Neural crest cell (in vitro differentiated cells): Measurements from ENCODE around the gene PPT2. TPM values are rescaled to one million over a fixed set of nuclear protein-coding genes. Genes with fewer than 3 reads are reported as not detected.

ENCODE experiments used
- DNase-seq: peaks from one replicate; pipeline ENCODE4 v3.0.0; 2021; ENCODE audit warnings: low read depth, mixed read lengths, low spot score
- H3K27ac Mint-ChIP-seq: one replicate; pipeline ENCODE4 v1.8.0; 2021; ENCODE audit warnings: mild to moderate bottlenecking, mixed read lengths; ENCODE audit not compliant: unreplicated experiment
- H3K27me3 Mint-ChIP-seq: 2 replicates; pipeline ENCODE4 v1.8.0; 2021; ENCODE audit warnings: low read depth, mild to moderate bottlenecking, mixed read lengths
- H3K36me3 Mint-ChIP-seq: 2 replicates; pipeline ENCODE4 v1.8.0; 2021; ENCODE audit warnings: low read depth, mild to moderate bottlenecking, mixed read lengths
- H3K4me1 Mint-ChIP-seq: 2 replicates; pipeline ENCODE4 v1.8.0; 2021; ENCODE audit warnings: mixed read lengths
- H3K4me3 Mint-ChIP-seq: one replicate; pipeline ENCODE4 v1.8.0; 2021; ENCODE audit warnings: mild to moderate bottlenecking, mixed read lengths
- H3K9me3 Mint-ChIP-seq: 2 replicates; pipeline ENCODE4 v1.8.0; 2021; ENCODE audit warnings: mixed read lengths
- total RNA-seq: library from RNA; stranded (reverse); gene quantifications from 2 replicates; pipeline ENCODE4 v1.2.1, GENCODE V29; 2021
- TF ChIP-seq, protein P1 (sequence below): fragments of 200-600 bp; sonication (generic); conservative IDR thresholded peaks from 2 replicates; pipeline ENCODE4 v1.5.0; 2021; ENCODE audit warnings: antibody characterized with exemption, mild to moderate bottlenecking

Gene PPT2
- total RNA-seq, 1 donor from 2014 or later: 60.9 TPM

DNA sequence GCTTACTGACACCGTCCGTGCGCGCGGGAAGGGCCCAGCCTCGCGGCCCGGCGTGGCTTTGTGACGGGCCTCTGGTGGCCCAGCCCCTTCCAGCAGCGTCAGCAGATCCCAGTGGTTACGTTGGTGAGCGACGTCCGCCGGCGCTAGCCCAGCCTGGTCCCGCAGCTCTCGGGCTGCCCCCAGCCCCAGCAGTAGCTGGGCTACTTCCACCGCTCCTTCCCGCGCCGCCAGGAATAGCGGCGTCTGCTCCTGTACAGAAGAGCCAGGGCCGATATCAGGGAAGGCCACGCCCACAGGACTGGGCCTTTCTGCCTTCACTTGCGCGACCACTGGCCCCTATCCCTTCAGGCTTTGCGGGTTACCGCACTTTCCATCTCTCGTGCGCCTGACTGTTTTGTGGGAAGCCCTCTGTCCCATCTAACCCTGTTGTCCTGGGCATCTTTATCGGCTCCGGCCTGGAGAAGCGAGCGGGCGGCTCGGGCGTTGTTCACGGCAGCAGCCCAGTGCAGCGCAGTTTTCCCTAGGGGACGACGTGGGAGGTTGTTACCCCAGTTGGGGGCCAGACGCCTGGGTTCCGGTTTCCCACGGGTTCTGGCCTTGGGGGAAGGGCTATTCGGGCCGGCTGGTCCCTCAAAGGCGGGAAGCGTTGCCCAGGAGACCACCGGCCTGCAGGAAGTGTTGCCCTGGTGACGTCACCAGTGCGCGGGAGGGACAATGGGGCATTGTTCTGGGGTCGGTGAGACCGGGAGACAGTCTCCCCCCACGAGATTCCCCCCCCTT, 42.2 kb downstream of the PPT2 start:
- Mint-ChIP-seq H3K4me1 (peaks cover 53% of the 10 kb centered on the region), H3K27me3 (no peaks in the 10 kb centered on the region), H3K9me3 (no peaks in the 10 kb centered on the region), H3K4me3 (peak overlapping the region; percentile 98), H3K27ac (peak overlapping the region; percentile 100), H3K36me3 (no peaks in the 10 kb centered on the region)
- TF ChIP-seq, protein P1, sequence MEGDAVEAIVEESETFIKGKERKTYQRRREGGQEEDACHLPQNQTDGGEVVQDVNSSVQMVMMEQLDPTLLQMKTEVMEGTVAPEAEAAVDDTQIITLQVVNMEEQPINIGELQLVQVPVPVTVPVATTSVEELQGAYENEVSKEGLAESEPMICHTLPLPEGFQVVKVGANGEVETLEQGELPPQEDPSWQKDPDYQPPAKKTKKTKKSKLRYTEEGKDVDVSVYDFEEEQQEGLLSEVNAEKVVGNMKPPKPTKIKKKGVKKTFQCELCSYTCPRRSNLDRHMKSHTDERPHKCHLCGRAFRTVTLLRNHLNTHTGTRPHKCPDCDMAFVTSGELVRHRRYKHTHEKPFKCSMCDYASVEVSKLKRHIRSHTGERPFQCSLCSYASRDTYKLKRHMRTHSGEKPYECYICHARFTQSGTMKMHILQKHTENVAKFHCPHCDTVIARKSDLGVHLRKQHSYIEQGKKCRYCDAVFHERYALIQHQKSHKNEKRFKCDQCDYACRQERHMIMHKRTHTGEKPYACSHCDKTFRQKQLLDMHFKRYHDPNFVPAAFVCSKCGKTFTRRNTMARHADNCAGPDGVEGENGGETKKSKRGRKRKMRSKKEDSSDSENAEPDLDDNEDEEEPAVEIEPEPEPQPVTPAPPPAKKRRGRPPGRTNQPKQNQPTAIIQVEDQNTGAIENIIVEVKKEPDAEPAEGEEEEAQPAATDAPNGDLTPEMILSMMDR: no peak
- peak; percentile 85 for DNase-seq

DNA sequence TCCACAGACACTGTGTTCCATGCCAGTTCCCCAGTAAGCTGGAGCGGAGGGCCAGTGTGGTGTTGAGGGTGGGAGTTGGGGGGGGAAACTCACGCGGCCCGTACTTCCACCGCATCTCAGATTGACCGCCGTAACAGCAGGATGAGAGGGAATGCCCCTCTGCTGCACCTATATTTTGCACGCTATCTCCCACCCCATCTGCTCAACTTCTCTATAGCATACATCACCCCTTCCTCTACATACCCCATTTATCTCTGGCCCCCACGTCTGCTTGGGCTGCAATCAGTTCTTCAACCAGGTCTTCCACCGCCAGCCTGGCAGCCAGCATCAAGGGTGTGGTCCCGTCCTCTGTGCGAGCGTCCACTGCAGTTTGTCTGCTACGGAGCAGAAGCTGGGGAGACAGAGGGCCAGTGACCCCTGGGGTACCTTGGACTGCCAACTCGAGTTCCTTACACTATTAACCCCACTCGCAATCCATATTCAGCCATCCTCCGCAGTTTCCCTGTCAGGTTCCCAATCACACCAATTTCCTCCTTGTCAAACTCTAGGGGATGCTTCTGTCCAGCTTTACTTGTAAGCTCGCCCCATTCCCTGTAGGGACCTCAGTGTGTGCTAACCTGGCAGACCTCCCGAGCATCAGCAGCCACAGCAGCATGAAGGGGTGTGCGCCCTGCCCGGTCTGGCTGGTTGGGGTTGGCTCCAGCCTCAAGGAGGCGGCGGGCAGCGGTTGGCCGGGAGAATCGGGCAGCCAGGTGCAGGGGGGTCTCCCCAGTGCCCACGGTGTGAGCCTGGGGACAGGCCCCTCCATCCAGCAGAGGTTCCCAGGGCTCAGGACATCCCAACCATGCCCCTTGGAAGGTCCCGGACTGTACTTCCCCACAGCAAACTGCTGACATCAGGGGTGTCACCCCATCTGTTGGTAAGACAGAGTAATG, 43.0 kb downstream of the PPT2 start:
- no peak for DNase-seq
- H3K27me3 Mint-ChIP-seq: no peaks in the 10 kb centered on the region

DNA sequence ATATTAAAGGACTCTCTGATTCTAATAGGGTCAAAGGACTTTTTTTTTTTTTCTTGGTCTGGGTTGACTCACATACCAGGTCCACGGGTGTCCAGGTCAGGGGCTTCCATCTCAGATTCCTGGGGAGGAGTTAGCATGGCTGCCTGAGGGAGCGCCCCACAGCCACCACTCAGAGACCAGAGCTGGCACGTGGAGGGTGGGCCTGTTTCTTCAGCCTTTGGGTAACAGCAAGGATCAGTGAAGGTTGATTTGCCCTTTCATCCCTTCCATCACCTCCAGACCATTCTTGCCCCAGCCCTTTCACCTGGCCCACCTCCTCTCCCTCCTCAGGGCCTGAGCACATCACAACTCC, 44.4 kb downstream of the PPT2 start:
- no peak for DNase-seq
- TF ChIP-seq, protein P1: no peak
- H3K4me3 Mint-ChIP-seq: no peak overlapping the region
- H3K27ac Mint-ChIP-seq: no peak overlapping the region
- H3K9me3 Mint-ChIP-seq: no peaks in the 10 kb centered on the region
- H3K27me3 Mint-ChIP-seq: no peaks in the 10 kb centered on the region
- H3K36me3 Mint-ChIP-seq: no peaks in the 10 kb centered on the region
- peaks cover 45% of the 10 kb centered on the region for H3K4me1 Mint-ChIP-seq

More for the DNA sequence above, 43.0 kb downstream of the PPT2 start:
- H3K4me3 Mint-ChIP-seq: peak overlapping the region; percentile 98
- H3K27ac Mint-ChIP-seq: peak overlapping the region; percentile 100
- H3K36me3 Mint-ChIP-seq: no peaks in the 10 kb centered on the region
- TF ChIP-seq, protein P1: no peak
- H3K4me1 Mint-ChIP-seq: peaks cover 48% of the 10 kb centered on the region
- no peaks in the 10 kb centered on the region for H3K9me3 Mint-ChIP-seq

DNA sequence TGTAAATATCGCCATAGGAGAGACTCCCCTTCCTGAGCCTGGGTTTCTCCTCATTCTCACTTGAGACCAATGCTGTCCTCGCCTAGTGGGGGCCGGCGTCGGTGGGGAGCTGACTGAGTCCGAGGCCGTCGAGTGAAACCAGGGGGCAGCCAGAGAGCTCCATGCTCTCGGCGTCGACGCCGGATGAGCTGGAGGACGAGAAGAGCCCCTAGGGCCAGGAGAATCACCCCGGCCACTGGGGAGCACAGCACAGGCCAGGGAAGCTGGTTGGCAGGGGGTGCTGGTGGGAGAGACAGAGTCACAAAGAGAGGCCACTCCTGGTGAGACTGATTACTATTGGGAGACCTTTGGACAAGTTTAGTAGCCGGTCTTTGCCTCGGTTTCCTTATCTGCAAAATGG, 44.9 kb downstream of the PPT2 start:
- no peaks in the 10 kb centered on the region for H3K27me3 Mint-ChIP-seq
- H3K4me1 Mint-ChIP-seq: peaks cover 43% of the 10 kb centered on the region
- no peaks in the 10 kb centered on the region for H3K36me3 Mint-ChIP-seq
- peak overlapping the region; percentile 19 for H3K27ac Mint-ChIP-seq
- TF ChIP-seq, protein P1: no peak
- H3K4me3 Mint-ChIP-seq: no peak overlapping the region
- no peaks in the 10 kb centered on the region for H3K9me3 Mint-ChIP-seq
- DNase-seq: no peak

DNA sequence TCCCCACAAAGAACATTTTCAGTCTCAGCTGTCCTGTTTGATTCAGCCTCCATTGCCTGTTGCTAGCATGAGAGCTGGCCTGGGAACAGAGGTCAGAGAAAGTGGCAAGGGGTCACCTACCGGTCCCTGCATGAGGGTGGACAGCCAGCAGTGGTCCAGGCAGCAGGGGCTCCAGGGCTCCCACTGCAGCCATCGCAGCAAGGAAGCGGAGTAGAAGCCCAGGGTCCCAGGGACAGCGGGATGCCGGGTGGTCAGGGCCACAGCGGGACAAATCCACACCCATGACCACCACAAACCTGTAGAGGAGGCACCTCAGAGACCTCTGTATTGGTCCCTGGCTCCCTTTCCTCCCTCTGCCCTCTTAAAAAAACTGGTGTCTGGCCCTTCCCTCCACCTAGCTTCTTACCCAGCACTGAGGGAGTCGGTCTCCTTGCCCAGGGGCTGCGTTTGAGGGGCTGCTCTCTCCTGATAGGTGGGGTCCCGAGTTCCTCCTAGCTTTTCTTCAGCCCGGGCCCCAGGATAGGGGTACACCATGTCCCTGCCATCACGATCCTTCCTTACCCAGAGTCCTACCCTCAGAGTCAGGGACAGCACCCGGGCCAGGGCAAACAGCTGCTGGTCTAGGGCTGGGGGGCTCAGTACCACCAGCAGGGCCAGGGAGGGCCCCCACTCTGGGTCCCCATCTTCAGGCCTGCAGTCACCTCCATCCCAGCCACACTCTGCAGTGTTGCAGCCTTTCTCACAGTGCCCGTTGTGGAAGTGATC, 47.0 kb downstream of the PPT2 start:
- Mint-ChIP-seq H3K4me1 (peaks cover 27% of the 10 kb centered on the region), H3K27ac (peak overlapping the region; percentile 22), H3K4me3 (no peak overlapping the region), H3K9me3 (peaks cover 3% of the 10 kb centered on the region), H3K27me3 (peaks cover 3% of the 10 kb centered on the region), H3K36me3 (no peaks in the 10 kb centered on the region)
- TF ChIP-seq, protein P1: no peak
- DNase-seq: no peak
